Keratinocyte (primary cell): ENCODE data around the gene NOG. TPM values are rescaled to one million over a fixed set of nuclear protein-coding genes. Genes with fewer than 3 reads are reported as not detected.

Experiments
- DNase-seq: peaks from one replicate; pipeline ENCODE4 v3.0.0-alpha.2; 2011; ENCODE audit warnings: low read depth, missing footprints, low spot score
- FAIRE-seq: peaks from 2 replicates; lab custom pipeline; 2011; peaks lifted over from hg19 to GRCh38; lab: Jason Lieb, UNC
- H2AFZ ChIP-seq: 2 replicates; pipeline ENCODE4 v1.6.0; 2012; ENCODE audit warnings: low read length, control low read depth, inconsistent platforms; ENCODE audit not compliant: control insufficient read depth
- H3K27ac ChIP-seq: 2 replicates; pipeline ENCODE4 v1.5.1; 2011; ENCODE audit warnings: low read length; ENCODE audit not compliant: control insufficient read depth, insufficient read depth
- H3K27me3 ChIP-seq: 3 replicates; pipeline ENCODE4 v1.6.0; 2011; ENCODE audit warnings: low read length; ENCODE audit not compliant: control insufficient read depth, insufficient read depth; ENCODE audit errors: extremely low read depth
- H3K36me3 ChIP-seq, 2 experiments: 2 replicates in 1 of 2; 3 replicates in 1 of 2; pipeline ENCODE4 v1.5.1; 2011; ENCODE audit warnings: low read length in 2 of 2, mild to moderate bottlenecking in 1 of 2; ENCODE audit not compliant: control insufficient read depth in 2 of 2, insufficient read depth in 2 of 2; ENCODE audit errors: extremely low read depth in 1 of 2
- H3K4me1 ChIP-seq: 3 replicates; pipeline ENCODE4 v1.5.1; 2011; ENCODE audit warnings: low read length; ENCODE audit not compliant: control insufficient read depth, insufficient read depth; ENCODE audit errors: extremely low read depth
- H3K4me2 ChIP-seq: 3 replicates; pipeline ENCODE4 v1.6.0; 2011; ENCODE audit warnings: low read depth, low read length; ENCODE audit not compliant: control insufficient read depth, insufficient read depth; ENCODE audit errors: extremely low read depth
- H3K4me3 ChIP-seq, 3 experiments: fragments of 200-600 bp in 1 of 3; sonication (generic) in 1 of 3; 2 replicates in 2 of 3; 3 replicates in 1 of 3; pipeline ENCODE4 v1.5.1; 2011 to 2016; ENCODE audit warnings: low read length in 3 of 3, mild to moderate bottlenecking in 3 of 3, control low read depth in 2 of 3, inconsistent platforms in 1 of 3, low read depth in 1 of 3, mixed read lengths in 1 of 3, mixed run types in 1 of 3, moderate library complexity in 1 of 3; ENCODE audit not compliant: control insufficient read depth in 2 of 3, insufficient read depth in 2 of 3; ENCODE audit errors: extremely low read depth in 1 of 3
- H3K79me2 ChIP-seq: 2 replicates; pipeline ENCODE4 v1.6.0; 2012; ENCODE audit warnings: low read length; ENCODE audit not compliant: control insufficient read depth, insufficient read depth
- H3K9ac ChIP-seq: 3 replicates; pipeline ENCODE4 v1.6.0; 2011; ENCODE audit warnings: low read length; ENCODE audit not compliant: control insufficient read depth, insufficient read depth; ENCODE audit errors: extremely low read depth
- H3K9me1 ChIP-seq: 3 replicates; pipeline ENCODE4 v1.6.0; 2011; ENCODE audit warnings: low read length; ENCODE audit not compliant: control insufficient read depth, insufficient read depth; ENCODE audit errors: extremely low read depth
- H3K9me3 ChIP-seq: 2 replicates; pipeline ENCODE4 v1.5.1; 2012; ENCODE audit warnings: low read depth, low read length; ENCODE audit not compliant: control insufficient read depth
- H4K20me1 ChIP-seq: 3 replicates; pipeline ENCODE4 v1.6.0; 2011; ENCODE audit warnings: low read length; ENCODE audit not compliant: control insufficient read depth, insufficient read depth; ENCODE audit errors: extremely low read depth
- EZH2 ChIP-seq: IDR thresholded peaks from one replicate; pipeline ENCODE4 v1.6.1; 2012; ENCODE audit warnings: inconsistent platforms, mild to moderate bottlenecking, low read length, moderate library complexity
- dilution Hi-C: fragments of 300-500 bp; cut with MboI; formaldehyde crosslinking; loops from one replicate; pipeline ENCODE4 v1.7.0; 2020; ENCODE audit warnings: low sequenced_read_pairs; ENCODE audit not compliant: extremely low pct_ligation_motif_present
- polyA plus RNA-seq, 5 experiments: library from polyadenylated mRNA; depleted of rRNA in 3 of 5; stranded (reverse) in 3 of 5; stranded (forward) in 1 of 5; unstranded in 1 of 5; fragments of >200 nt; gene quantifications; 1 replicate in 1 of 5; 2 replicates in 3 of 5; 3 replicates in 1 of 5; pipeline versions ENCODE4 v1.2.1 to v1.2.3, GENCODE V29; 2011 to 2012; ENCODE audit warnings: missing spikeins in 2 of 5, low read depth in 1 of 5, low replicate concordance in 1 of 5
- small RNA-seq, 3 experiments: library from RNA; depleted of rRNA; stranded (forward); fragments of <200 nt; gene quantifications; one replicate each; pipeline ENCODE3, GENCODE V24; 2012; ENCODE audit warnings: low read depth in 3 of 3, low replicate concordance in 1 of 3; ENCODE audit not compliant: insufficient read length in 3 of 3
- TF ChIP-seq, protein P1 (sequence below), 3 experiments: IDR thresholded peaks in 1 of 3; conservative IDR thresholded peaks in 1 of 3; optimal IDR thresholded peaks in 1 of 3; 2 replicates in 2 of 3; 3 replicates in 1 of 3; pipeline versions ENCODE3 to v1.5.1; 2011; ENCODE audit warnings: low read length in 3 of 3, mild to moderate bottlenecking in 3 of 3, moderate library complexity in 2 of 3, control low read depth in 1 of 3, inconsistent platforms in 1 of 3; ENCODE audit not compliant: insufficient read depth in 2 of 3; ENCODE audit errors: extremely low read depth in 1 of 3

NOG gene
- polyA plus RNA-seq, 1 donor (not counting 4 experiments of a cell fraction or from before 2014, with no cell fraction given): 0.68 TPM

DNA sequence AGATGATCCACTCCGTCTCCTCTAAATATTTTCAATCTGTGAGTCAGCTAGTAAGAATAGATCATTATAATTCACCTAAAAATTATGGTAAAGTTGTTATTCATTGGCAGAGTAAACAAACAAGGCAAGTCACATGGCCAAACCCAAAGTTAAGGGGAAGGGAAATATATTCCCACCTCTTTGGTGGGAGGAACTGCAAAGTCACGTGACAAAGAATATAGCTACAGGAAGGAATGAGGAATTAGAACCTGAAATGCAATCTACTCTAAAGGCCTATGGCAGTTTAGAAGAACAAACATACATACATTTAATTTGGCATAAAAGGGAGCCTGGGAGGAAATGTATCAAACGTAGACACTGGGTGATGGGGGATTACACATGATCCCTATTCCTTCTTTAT is 48.9 kb downstream of the NOG start:
- no peaks in the 10 kb centered on the region for H3K79me2 ChIP-seq
- no peak overlapping the region for H3K4me3 ChIP-seq
- no peaks in the 10 kb centered on the region for H3K4me1 ChIP-seq
- no peak overlapping the region for H3K27ac ChIP-seq
- FAIRE-seq (no peak), DNase-seq (no peak)
- H4K20me1 ChIP-seq: no peaks in the 10 kb centered on the region
- H2AFZ ChIP-seq: no peak overlapping the region
- peaks cover 7% of the 10 kb centered on the region for H3K27me3 ChIP-seq
- no peak overlapping the region for H3K9ac ChIP-seq
- no peak overlapping the region for H3K4me2 ChIP-seq
- no peaks in the 10 kb centered on the region for H3K9me1 ChIP-seq
- no peaks in the 10 kb centered on the region for H3K9me3 ChIP-seq
- no peak for TF ChIP-seq EZH2
- TF ChIP-seq, protein P1, sequence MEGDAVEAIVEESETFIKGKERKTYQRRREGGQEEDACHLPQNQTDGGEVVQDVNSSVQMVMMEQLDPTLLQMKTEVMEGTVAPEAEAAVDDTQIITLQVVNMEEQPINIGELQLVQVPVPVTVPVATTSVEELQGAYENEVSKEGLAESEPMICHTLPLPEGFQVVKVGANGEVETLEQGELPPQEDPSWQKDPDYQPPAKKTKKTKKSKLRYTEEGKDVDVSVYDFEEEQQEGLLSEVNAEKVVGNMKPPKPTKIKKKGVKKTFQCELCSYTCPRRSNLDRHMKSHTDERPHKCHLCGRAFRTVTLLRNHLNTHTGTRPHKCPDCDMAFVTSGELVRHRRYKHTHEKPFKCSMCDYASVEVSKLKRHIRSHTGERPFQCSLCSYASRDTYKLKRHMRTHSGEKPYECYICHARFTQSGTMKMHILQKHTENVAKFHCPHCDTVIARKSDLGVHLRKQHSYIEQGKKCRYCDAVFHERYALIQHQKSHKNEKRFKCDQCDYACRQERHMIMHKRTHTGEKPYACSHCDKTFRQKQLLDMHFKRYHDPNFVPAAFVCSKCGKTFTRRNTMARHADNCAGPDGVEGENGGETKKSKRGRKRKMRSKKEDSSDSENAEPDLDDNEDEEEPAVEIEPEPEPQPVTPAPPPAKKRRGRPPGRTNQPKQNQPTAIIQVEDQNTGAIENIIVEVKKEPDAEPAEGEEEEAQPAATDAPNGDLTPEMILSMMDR (optimal IDR thresholded peaks at IDR 0.05 in 1 of 3, IDR thresholded peaks at IDR 0.05 in 1 of 3, conservative IDR thresholded peaks at IDR 0.05 in 1 of 3; ENCODE audit: extremely low read depth in 1 of 3, insufficient read depth in 2 of 3, low read length in 3 of 3): no peak
- H3K36me3 ChIP-seq: no peaks in the 10 kb centered on the region
- dilution Hi-C loops: no loop called here

Small RNAs within 50 kb of the gene (small RNA-seq; reads per million reads assigned to genes)
- gene RPL39P33: 0 reads per million in 3 experiments

Other genes with a start within 250 kb of the NOG start
- 0.33 to 0.52 TPM (median 0.46 TPM) in 3 replicates for gene C17orf67, start 240.2 kb downstream of the NOG start, polyA plus RNA-seq
- 1.6 to 4.7 TPM (median 2.8 TPM) in 3 replicates for gene DGKE, start 240.5 kb downstream of the NOG start, polyA plus RNA-seq